ENCODE measurements around the gene PPP1R1A.

DNA sequence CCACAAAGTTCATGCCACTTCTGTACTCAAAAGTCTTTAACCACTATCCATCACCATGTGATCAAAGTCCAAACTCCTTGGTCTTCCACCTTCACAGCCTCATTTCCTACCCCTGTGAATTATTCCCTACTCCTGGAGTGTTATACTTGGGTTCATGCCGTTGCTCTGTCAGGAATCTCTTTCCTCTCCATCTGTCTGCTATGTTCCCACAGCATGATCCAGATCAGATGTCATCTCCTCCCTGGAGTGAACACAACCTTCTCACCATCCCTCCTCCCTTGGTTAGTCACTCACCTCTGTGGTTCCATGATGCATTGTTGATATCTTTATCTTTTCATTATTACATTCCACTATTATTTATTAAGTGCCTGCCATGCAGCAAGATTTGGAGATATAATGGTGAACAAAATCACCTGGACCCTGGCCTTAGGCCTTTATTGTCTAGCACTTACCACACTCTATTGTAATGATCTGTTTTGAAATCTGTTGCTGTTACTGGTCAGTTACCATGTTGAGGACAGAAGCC lies 23.8 kb upstream of the PPP1R1A start:
- TF ChIP-seq POLR2A (IDR thresholded peaks at IDR 0.05; ENCODE audit: low read depth, low read length) (no peak), TAF1 (IDR thresholded peaks at IDR 0.05; ENCODE audit: low read depth, low read length) (no peak), POLR2AphosphoS5 (IDR thresholded peaks at IDR 0.05; ENCODE audit: low read depth, low read length) (no peak), PAX5 (IDR thresholded peaks at IDR 0.05; ENCODE audit: insufficient read depth, low read length, severe bottlenecking) (no peak), SPI1 (IDR thresholded peaks at IDR 0.05; ENCODE audit: low read depth, low read length) (no peak), POU2F2 (IDR thresholded peaks at IDR 0.05; ENCODE audit: low read depth, low read length) (no peak)
